GM12873 (cell line): Measurements from ENCODE around the gene VWA2.

Source experiments
- TF ChIP-seq, protein P1 (sequence below): IDR thresholded peaks from 2 replicates; pipeline ENCODE4 v1.5.1; 2012; ENCODE audit warnings: low read depth, mild to moderate bottlenecking, moderate library complexity, low read length, control low read depth; ENCODE audit not compliant: insufficient read depth; ENCODE audit errors: missing control alignments

Gene VWA2

DNA sequence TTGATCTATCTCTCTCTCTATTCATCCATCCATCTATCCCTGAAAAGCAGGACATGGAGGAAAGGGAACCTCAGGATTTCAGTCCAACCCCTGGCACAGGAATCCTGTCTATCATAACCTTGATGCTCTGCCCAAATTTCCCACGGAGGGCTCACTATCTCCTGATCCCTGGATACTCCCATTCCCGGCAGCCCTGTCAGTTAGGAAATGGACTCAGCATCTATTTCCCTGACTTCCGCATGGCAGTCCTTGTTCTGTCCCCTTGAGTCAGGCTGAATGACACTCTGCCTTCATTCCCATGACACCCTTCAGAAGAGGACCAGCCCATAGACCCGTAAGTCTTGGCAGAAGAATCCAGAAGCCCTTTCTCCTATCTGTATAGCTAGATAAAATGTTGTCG is 77.7 kb downstream of the VWA2 start:
- TF ChIP-seq, protein P1, sequence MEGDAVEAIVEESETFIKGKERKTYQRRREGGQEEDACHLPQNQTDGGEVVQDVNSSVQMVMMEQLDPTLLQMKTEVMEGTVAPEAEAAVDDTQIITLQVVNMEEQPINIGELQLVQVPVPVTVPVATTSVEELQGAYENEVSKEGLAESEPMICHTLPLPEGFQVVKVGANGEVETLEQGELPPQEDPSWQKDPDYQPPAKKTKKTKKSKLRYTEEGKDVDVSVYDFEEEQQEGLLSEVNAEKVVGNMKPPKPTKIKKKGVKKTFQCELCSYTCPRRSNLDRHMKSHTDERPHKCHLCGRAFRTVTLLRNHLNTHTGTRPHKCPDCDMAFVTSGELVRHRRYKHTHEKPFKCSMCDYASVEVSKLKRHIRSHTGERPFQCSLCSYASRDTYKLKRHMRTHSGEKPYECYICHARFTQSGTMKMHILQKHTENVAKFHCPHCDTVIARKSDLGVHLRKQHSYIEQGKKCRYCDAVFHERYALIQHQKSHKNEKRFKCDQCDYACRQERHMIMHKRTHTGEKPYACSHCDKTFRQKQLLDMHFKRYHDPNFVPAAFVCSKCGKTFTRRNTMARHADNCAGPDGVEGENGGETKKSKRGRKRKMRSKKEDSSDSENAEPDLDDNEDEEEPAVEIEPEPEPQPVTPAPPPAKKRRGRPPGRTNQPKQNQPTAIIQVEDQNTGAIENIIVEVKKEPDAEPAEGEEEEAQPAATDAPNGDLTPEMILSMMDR, result no peak

DNA sequence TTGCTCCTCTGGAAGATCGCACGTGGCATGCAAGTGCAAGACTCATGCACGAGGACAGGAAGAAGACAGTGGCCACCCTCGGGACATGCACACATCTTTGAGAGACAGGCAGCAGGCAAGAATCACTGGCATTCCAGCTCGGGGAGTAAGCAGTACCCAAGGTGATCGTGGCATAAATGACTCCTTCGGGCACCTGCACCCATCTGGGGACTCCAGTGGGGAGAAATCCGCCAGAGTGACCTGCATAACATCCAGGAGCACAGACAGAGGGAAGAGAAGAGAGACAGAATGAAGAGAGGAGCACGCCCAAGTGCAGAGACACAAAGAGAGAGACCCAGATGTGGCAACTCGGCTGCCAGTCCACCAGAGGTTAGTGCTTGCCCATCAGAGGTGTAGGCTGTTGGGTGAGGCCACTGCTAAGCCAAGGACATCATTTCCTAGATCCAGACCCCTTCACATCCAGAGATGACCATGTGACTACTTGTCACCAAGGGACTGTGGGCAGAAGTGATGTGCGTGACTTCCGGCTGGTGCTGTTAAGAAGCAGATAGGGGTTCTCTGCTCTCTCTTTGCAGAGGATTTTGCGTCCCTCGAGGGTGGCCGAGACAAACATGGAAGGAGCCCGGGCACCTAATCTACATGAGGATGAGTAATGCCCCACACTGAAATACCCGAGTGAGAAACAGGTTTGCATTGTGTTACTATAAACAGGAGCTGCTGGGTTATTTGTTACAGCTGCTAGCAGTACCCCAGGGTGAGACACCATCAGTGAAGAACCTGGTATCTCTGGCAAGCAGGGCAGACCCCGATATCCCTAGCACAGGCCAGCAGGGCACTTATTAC is 80.6 kb downstream of the VWA2 start:
- TF ChIP-seq, protein P1, result no peak

DNA sequence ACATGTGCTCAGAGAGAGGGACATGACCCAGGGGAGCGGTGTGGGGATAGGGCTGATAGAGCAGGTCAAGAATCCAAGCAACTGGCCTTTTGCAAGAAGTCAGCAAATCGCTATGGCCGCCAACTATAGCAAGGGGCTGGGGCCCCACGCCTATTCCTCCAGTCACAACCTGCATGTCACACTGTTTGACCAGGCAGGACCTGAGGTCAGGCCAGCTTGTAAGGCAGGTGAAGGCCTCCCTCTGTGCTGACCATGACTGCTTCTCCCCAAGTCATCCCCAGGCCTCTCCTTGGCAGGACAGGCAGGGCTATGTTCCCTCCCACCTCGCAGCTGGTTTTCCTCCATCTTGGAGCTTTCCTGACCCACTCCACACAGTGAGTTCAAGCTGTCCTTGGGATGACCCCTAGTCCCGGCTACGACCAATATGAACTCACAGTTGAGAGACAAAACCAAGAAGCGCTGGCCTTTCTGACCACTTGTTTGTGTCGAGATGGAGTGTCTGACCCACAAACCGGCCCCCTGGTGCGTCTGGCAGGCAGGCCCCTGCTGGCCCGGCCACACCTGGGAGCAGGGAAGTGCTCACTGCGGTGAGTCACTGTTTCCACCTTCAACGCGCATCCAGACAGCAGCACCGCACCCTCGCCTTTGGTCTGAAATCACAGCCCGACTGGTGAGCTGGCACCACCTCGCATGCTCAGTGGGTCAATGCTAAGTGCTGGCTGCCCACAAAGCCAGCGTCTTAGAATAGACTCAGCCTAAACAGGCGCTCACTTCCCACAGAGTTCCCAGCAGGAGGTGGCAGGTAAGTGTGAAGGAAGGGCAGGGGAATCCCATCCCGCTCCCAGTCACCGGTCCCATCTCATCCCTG is 81.4 kb downstream of the VWA2 start:
- TF ChIP-seq, protein P1, result no peak

DNA sequence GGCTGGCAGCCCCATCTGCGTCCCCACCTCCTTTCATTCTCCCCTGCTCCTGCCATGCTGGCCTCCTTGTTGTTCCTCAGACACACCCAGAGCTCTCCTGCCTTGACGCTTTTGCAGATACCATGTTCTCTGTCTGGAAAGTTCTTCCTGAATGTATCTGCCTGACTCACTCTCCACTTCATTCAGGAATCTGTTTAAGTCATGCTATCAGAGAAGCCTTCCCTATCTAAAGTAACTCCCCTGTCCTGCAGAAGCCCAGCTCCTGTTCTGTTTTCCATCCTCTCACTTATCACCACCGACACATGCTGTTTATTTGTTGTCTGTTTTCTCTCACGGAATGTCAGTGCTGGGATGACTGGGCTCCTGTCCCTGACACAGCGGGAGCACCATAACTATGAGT is 83.3 kb downstream of the VWA2 start:
- TF ChIP-seq, protein P1, result no peak

DNA sequence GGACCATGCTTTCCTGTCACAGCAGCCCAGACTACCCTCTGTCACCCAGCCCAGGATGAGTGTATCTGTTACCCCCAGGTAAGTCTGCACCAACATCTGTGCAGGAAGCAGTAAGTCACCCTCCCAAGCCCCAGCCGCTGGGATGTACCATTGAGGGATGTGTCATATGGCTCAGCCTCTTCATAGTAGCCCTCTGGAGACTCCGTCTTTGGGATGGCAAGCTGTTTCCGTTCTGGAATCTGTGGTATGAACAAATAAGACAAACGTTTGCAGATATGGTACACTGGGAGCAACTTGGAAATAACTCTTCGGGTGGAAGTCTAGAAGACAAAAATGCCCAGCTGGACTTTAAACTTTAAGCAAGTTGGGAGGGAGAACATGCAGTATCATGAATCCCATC is 84.0 kb downstream of the VWA2 start:
- TF ChIP-seq, protein P1, result no peak

DNA sequence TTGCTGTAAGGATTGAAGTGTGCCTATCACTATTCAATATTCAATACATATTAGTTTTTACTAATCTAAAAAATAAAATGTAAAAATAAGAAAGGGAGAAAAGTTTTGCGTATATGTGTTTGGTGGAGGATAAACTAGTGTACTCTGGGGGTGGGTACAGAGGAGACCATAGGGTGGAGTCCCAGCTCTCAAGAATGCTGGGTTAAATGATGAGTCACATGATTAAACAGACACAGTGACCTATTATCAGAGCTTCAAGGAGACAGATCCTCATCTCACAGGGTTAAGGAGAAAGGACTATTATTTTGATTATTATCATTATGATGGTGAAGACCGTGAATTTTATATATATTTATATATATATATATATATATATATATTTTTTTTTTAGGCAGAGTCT is 87.7 kb downstream of the VWA2 start:
- TF ChIP-seq, protein P1, result no peak
